ENCODE results near the gene MVB12B. TPM values are rescaled to one million over a fixed set of nuclear protein-coding genes. Genes with fewer than 3 reads are reported as not detected.

Gene MVB12B
- total RNA-seq, 2 donors from 2014 or later, result 9.8 to 15.8 TPM

GRCh38 chr9:126522612-126523356, 196.2 kb downstream of the MVB12B start:
- H3K27me3 ChIP-seq, result peaks cover 12% of the 10 kb centered on the region

DNA sequence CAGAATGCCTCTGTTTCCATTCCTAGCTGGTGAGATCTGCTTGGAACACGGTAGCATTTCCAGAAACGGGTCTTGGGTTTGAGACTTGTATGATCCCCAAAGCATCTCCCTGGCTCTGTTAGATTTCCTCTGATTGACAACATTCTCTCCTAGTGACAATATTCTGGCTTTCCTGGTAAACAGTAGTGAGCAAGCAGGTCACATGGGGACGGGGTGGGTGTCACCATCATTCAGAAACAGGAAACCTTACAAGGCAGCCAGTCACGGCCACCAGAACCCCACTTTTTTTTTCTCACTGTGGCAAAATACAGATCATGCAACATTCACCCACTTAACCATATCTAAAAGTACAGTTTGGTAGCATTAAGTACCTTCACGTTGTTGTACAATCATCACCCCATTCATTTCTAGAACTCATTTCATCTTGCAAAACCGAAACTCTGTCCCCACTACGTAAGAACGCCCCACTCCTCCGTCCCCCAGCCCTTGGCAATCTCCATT, 197.0 kb downstream of the MVB12B start:
- Histone ChIP-seq H3K9me3 (no peaks in the 10 kb centered on the region), H3K9ac (ENCODE audit: low read depth in 2 of 2, low read length in 2 of 2) (no peak overlapping the region), H3K27ac (no peak overlapping the region), H3K4me3 (no peak overlapping the region), H3K4me1 (no peaks in the 10 kb centered on the region), H3K27me3 (peaks cover 4% of the 10 kb centered on the region), H3K36me3 (no peaks in the 10 kb centered on the region)
- DNase-seq, result no peak
- intact Hi-C loops (cut with DNase I), result no loop called here
- no peak for TF ChIP-seq CTCF (IDR thresholded peaks at IDR 0.05)

More at GRCh38 chr9:126522612-126523356, 196.2 kb downstream of the MVB12B start:
- Histone ChIP-seq H3K4me1 (no peaks in the 10 kb centered on the region), H3K36me3 (no peaks in the 10 kb centered on the region), H3K4me3 (no peak overlapping the region), H3K9ac (ENCODE audit: low read depth in 2 of 2, low read length in 2 of 2) (no peak overlapping the region), H3K27ac (no peak overlapping the region), H3K9me3 (no peaks in the 10 kb centered on the region)
- no peak for DNase-seq
- intact Hi-C loops (cut with DNase I), result no loop called here
- no peak for TF ChIP-seq CTCF (IDR thresholded peaks at IDR 0.05)

DNA sequence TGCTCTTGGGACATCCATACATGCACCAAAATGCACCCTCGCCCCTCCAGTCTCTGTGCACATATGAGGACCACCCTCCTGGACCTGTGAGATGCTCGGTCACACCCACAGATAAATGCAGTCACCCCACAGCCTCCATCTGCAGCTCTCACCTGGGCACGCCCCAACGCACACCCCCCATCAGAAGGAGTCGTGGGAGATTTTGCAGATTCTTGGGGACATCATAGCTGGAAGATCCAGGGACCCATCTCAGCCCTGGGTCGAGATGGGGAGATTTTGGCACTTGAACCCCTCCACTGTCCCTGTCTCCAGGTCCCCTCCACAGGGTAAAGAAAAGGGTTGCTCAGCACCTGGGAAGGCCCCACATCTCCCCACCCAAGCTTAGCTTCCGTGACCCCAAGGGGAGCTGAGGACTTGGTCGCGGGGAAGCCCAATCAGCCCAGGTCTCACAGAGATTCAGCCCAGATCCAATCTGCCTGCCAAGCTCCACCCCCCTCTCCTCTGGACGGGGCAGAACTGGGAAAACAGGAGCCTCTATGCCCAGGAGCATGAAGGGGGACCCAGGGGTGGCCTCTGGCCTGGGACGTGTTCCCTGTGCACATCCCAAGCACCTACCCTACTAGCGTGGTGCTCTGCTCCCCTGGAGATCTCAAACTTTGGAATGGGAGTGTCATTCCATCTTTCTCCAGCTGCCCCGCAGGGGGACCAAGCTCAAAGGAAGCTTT, 197.9 kb downstream of the MVB12B start:
- Histone ChIP-seq H3K9ac (ENCODE audit: low read depth in 2 of 2, low read length in 2 of 2) (no peak overlapping the region), H3K27me3 (no peaks in the 10 kb centered on the region), H3K9me3 (no peaks in the 10 kb centered on the region), H3K36me3 (no peaks in the 10 kb centered on the region), H3K4me3 (no peak overlapping the region), H3K27ac (no peak overlapping the region), H3K4me1 (no peaks in the 10 kb centered on the region)
- intact Hi-C loops (cut with DNase I), result no loop called here
- no peak for TF ChIP-seq CTCF (IDR thresholded peaks at IDR 0.05)
- DNase-seq, result no peak

DNA sequence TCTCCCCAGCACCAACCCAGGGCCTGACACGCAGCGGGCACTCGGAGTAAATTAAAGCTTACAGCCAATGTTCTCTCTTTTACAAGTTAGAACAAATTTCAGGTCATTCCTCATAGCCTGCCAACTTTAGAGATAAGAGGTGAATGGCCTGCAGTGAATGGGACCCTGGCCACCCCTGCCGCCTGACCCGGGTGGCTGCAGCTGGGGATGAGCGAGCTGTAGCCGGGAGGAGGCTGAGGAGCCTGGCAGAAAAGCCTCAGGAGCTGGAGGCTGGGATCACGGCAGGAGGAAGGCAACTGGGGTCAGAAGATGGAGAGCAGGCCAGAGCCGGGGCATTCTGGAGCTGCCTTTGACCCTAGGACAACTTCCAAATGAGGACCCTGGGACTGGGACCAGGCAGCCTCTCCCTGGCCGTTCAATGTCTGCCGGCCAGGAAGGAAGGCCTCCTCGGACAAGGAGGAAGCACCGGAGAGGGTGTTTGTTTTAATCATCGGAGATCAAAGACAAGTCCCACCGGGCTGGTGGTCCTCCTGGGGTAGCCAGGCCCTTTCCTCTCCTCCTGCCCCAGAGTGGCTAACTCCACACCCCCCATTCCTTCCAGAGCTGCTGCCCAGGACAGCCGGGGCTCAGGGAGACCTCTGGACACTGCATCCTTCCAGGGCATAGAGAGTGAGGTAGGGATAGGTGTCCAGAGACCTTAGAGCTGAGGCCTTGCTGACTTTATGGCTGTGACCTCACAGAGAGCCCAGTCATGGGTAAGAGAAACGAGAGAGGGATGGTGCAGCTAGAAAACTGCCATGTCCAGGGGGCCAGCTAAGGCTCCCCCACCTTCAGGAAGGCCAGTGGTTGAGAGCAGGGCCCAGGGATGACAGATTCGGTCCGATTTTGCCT, 199.8 kb downstream of the MVB12B start:
- Histone ChIP-seq H3K4me1 (no peaks in the 10 kb centered on the region), H3K9ac (ENCODE audit: low read depth in 2 of 2, low read length in 2 of 2) (no peak overlapping the region), H3K9me3 (no peaks in the 10 kb centered on the region), H3K27me3 (no peaks in the 10 kb centered on the region), H3K27ac (no peak overlapping the region), H3K4me3 (no peak overlapping the region), H3K36me3 (no peaks in the 10 kb centered on the region)
- intact Hi-C loops (cut with DNase I), result no loop called here
- TF ChIP-seq CTCF (IDR thresholded peaks at IDR 0.05), result no peak
- no peak for DNase-seq
